ENCODE data around the gene PAPPA.

The PAPPA gene

GRCh38 chr9:116350213-116350612 lies 196.6 kb downstream of the PAPPA start:
- no peak for DNase-seq (ENCODE audit: low spot score)

GRCh38 chr9:116352958-116353357 lies 199.4 kb downstream of the PAPPA start:
- DNase-seq (ENCODE audit: low spot score): no peak

- no peak for DNase-seq (ENCODE audit: low spot score)
These were observed 201.7 kb downstream of the PAPPA start for GRCh38 chr9:116355153-116355921.

GRCh38 chr9:116358251-116358650 lies 204.7 kb downstream of the PAPPA start:
- DNase-seq (ENCODE audit: low spot score): no peak

- DNase-seq (ENCODE audit: low spot score): no peak
These were observed 206.4 kb downstream of the PAPPA start for GRCh38 chr9:116360016-116360415.

GRCh38 chr9:116360989-116361388 lies 207.4 kb downstream of the PAPPA start:
- DNase-seq (ENCODE audit: low spot score): no peak

GRCh38 chr9:116361547-116361946 lies 208.0 kb downstream of the PAPPA start:
- DNase-seq (ENCODE audit: low spot score): no peak

- DNase-seq (ENCODE audit: low spot score): no peak
These were observed 208.9 kb downstream of the PAPPA start for GRCh38 chr9:116362493-116362892.

GRCh38 chr9:116365056-116365471 lies 211.5 kb downstream of the PAPPA start:
- peak; percentile 42 for DNase-seq (ENCODE audit: low spot score)

- no peak for DNase-seq (ENCODE audit: low spot score)
These were observed 212.7 kb downstream of the PAPPA start for GRCh38 chr9:116366241-116366640.

- no peak for DNase-seq (ENCODE audit: low spot score)
These were observed 215.1 kb downstream of the PAPPA start for GRCh38 chr9:116368680-116369079.

GRCh38 chr9:116369706-116370105 lies 216.1 kb downstream of the PAPPA start:
- DNase-seq (ENCODE audit: low spot score): no peak

- DNase-seq (ENCODE audit: low spot score): no peak
These were observed 217.0 kb downstream of the PAPPA start for GRCh38 chr9:116370556-116370955.

GRCh38 chr9:116372081-116372673 lies 218.6 kb downstream of the PAPPA start:
- no peak for DNase-seq (ENCODE audit: low spot score)

- no peak for DNase-seq (ENCODE audit: low spot score)
These were observed 219.2 kb downstream of the PAPPA start for GRCh38 chr9:116372786-116373185.

- DNase-seq (ENCODE audit: low spot score): no peak
These were observed 223.7 kb downstream of the PAPPA start for GRCh38 chr9:116377179-116377798.

GRCh38 chr9:116378873-116379272 lies 225.3 kb downstream of the PAPPA start:
- no peak for DNase-seq (ENCODE audit: low spot score)

GRCh38 chr9:116379821-116380220 lies 226.2 kb downstream of the PAPPA start:
- DNase-seq (ENCODE audit: low spot score): no peak

GRCh38 chr9:116380496-116380995 lies 227.0 kb downstream of the PAPPA start:
- DNase-seq (ENCODE audit: low spot score): no peak

- no peak for DNase-seq (ENCODE audit: low spot score)
These were observed 227.8 kb downstream of the PAPPA start for GRCh38 chr9:116381350-116381749.

GRCh38 chr9:116382053-116382452 lies 228.5 kb downstream of the PAPPA start:
- no peak for DNase-seq (ENCODE audit: low spot score)

GRCh38 chr9:116383133-116383532 lies 229.5 kb downstream of the PAPPA start:
- no peak for DNase-seq (ENCODE audit: low spot score)

GRCh38 chr9:116383936-116384335 lies 230.3 kb downstream of the PAPPA start:
- no peak for DNase-seq (ENCODE audit: low spot score)
